HFF-Myc (cell line): ENCODE results near the gene SNX25.

Experiments used
- DNase-seq: peaks from one replicate; pipeline ENCODE4 v3.0.0-alpha.2; 2011; ENCODE audit warnings: low read depth; ENCODE audit errors: extremely low read depth
- H3K4me3 ChIP-seq: replicated peaks from 2 replicates; pipeline ENCODE4 v1.5.1; 2011; ENCODE audit warnings: low read depth, mild to moderate bottlenecking, control low read depth, low read length
- CTCF ChIP-seq: IDR thresholded peaks from 2 replicates; pipeline ENCODE4 v1.5.1; 2012; ENCODE audit warnings: mild to moderate bottlenecking, low read depth, low read length, control low read depth; ENCODE audit errors: missing control alignments

Gene SNX25

GRCh38 chr4:185384061-185384460, 174.7 kb downstream of the SNX25 start:
- TF ChIP-seq CTCF = no peak
- no peak for DNase-seq
- no peak overlapping the region for H3K4me3 ChIP-seq

DNA sequence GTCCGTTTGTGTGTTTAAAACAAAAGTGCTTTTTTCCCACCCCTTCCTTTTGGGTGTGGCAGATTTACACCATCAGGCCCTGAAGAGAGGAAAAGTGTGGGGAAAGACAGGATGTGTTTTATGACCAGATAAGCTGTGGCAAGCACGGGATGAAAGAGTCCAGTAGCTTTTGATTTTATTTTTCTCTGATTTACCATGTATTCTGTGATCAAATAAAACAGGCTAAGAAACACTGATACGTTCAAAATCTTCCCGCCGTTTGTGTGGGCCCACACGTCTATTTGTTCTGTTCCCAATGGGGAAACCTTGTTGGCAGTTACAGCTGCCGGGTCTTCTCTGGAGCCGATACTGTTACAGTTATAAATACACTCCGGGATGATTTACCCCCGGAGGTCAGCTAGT, 175.5 kb downstream of the SNX25 start:
- TF ChIP-seq CTCF = no peak
- no peak for DNase-seq
- no peak overlapping the region for H3K4me3 ChIP-seq

DNA sequence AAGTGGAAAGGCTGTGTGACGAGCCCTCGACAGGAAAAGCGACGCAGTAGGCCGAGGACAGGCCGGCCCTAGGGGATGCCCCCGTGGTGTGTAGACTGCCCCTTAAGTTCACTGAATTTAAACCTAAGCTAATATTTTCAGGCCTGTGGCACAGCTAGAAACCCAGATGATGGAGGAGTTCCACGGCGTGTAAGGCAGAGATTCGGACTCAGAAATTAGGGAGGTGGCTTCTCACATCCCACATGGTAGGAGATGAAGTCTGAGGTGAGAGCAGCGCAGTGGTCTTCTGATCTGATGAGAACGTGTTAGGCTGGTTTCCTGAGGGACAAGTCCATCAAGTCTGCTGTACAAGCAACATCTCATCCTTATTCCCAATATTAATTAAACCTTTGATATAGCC, 178.6 kb downstream of the SNX25 start:
- DNase-seq = no peak
- no peak overlapping the region for H3K4me3 ChIP-seq
- no peak for TF ChIP-seq CTCF

- no peak for TF ChIP-seq CTCF
- DNase-seq = no peak
- no peak overlapping the region for H3K4me3 ChIP-seq
Measured at GRCh38 chr4:185390941-185391340, 181.5 kb downstream of the SNX25 start.

DNA sequence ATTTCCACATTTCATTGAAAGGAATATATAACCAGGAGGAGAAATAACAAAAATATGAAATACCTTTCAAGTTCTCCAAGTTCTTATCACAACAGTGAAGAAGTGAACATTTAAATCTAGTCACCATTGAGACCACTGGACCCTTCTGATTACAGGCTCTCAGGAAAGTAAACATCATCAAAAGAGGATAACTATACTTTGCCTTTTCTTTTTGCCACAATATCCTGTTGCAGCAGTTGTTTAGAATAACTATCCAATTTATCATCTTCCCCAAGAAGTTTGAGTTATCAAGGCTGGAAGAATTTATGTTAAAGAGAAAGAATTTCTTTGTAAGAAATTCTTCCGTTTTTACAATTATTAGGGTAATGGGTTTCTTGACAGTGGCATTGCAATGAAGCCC, 182.8 kb downstream of the SNX25 start:
- DNase-seq = no peak
- TF ChIP-seq CTCF = no peak
- H3K4me3 ChIP-seq = no peak overlapping the region

- no peak for TF ChIP-seq CTCF
- H3K4me3 ChIP-seq = peak overlapping the region; percentile 64
- no peak for DNase-seq
Measured at GRCh38 chr4:185394568-185395237, 185.3 kb downstream of the SNX25 start.

DNA sequence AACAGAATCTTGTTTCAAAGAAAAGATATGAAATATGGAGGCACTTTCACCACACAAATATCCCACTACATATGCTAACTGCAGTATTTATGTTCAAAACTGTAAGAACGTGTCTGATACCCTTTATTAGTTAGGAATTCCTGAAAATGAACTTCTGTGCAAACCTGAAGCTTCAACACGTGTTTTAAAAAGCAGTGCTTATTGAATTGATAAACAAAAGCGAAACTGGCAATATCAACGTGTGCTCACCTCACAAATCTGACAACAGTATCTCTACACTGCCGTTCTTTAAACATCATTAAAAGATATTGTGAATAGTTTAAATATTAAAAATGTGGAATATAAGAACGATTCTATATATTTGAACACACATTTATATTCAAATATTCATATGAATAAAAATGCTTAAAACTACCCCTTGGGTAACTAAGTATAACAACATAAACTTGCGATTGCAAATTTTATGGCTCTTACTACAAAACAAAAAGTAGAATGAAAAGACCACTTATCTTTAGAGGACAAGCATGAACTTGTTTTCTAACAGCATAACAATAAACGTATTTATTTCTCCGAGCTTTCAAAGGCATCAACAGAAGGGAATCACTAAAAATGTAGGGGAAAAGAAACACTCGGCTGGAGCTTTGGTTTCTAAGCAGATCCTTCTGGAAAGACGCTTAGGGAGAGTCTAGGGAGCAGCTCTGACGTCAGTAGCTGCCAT, 186.0 kb downstream of the SNX25 start, which contains the start of gene LRP2BP:
Gene LRP2BP (minus strand): TSS at position 687 of the 718 bp plus-strand sequence. CDS start 17,738 bp downstream, outside the sequence.
- H3K4me3 ChIP-seq = peak within 1 kb of the TSS; percentile 64
- no peak for DNase-seq
- TF ChIP-seq CTCF = no peak
